Left lung (tissue), 10 donors: ENCODE data around the gene RAMP3. TPM values are rescaled to one million over a fixed set of nuclear protein-coding genes. Genes with fewer than 3 reads are reported as not detected.

ENCODE experiments used
- ATAC-seq: fragments of 200-7000 bp; cut with Tn5 transposase; one replicate; pipeline ENCODE4 v1.9.1; 2020; ENCODE audit warnings: moderate library complexity
- DNase-seq, 4 donors: peaks; one replicate each; pipeline ENCODE4 v3.0.0-alpha.2; 2013 to 2020
- H3K27ac ChIP-seq, 2 donors: fragments of 200-600 bp; sonication (generic) in 1 of 2; one replicate each; pipeline versions ENCODE4 v1.5.0 to v1.8.0; 2020 to 2021
- H3K27me3 ChIP-seq, 2 donors: fragments of 200-600 bp; sonication (generic) in 1 of 2; one replicate each; pipeline versions ENCODE4 v1.5.0 to v1.8.0; 2020 to 2021
- H3K36me3 ChIP-seq, 2 donors: fragments of 200-600 bp; sonication (generic) in 1 of 2; one replicate each; pipeline versions ENCODE4 v1.5.0 to v1.8.0; 2020 to 2021
- H3K4me1 ChIP-seq, 2 donors: fragments of 200-600 bp; one replicate each; pipeline ENCODE4 v1.8.0; 2021
- H3K4me3 ChIP-seq, 2 donors: fragments of 200-600 bp; sonication (generic) in 1 of 2; one replicate each; pipeline versions ENCODE4 v1.5.0 to v1.8.0; 2020 to 2021; ENCODE audit warnings: mild to moderate bottlenecking in 1 of 2
- H3K9me3 ChIP-seq, 2 donors: fragments of 200-600 bp; sonication (generic) in 1 of 2; one replicate each; pipeline versions ENCODE4 v1.5.0 to v1.8.0; 2020 to 2021
- intact Hi-C, 2 donors: fragments of 100-400 bp; cut with DNase I; formaldehyde crosslinking; loops; one replicate each; pipeline versions ENCODE4 v1.11.2 to v1.14.2; 2022
- polyA plus RNA-seq, 6 donors: library from polyadenylated mRNA; unstranded; fragments of 120-200 nt; gene quantifications; one replicate each; pipeline ENCODE4 v1.2.1, GENCODE V29; 2013; ENCODE audit not compliant: insufficient read length in 6 of 6
- total RNA-seq, 2 donors: library from RNA; stranded (reverse); fragmentation: NEBNext Ultra II Directional; extraction: Animal tissue kit (Norgen Biotek cat#: 25700); gene quantifications; one replicate each; pipeline ENCODE4 v1.2.1, GENCODE V29; 2021
- TF ChIP-seq, protein P1 (sequence below), 2 donors: fragments of 200-600 bp; sonication (generic) in 1 of 2; IDR thresholded peaks; one replicate each; pipeline versions ENCODE4 v1.5.0 to v1.8.0; 2021; ENCODE audit warnings: antibody characterized with exemption in 2 of 2
- donor health status: DM: no; HTN: yes; CAD: no.
- donor health status: DM: no; HTN: no; CAD: no.

The RAMP3 gene
- total and polyA plus RNA-seq, 8 donors: 12.5 to 89.9 (median 23.2) TPM

DNA sequence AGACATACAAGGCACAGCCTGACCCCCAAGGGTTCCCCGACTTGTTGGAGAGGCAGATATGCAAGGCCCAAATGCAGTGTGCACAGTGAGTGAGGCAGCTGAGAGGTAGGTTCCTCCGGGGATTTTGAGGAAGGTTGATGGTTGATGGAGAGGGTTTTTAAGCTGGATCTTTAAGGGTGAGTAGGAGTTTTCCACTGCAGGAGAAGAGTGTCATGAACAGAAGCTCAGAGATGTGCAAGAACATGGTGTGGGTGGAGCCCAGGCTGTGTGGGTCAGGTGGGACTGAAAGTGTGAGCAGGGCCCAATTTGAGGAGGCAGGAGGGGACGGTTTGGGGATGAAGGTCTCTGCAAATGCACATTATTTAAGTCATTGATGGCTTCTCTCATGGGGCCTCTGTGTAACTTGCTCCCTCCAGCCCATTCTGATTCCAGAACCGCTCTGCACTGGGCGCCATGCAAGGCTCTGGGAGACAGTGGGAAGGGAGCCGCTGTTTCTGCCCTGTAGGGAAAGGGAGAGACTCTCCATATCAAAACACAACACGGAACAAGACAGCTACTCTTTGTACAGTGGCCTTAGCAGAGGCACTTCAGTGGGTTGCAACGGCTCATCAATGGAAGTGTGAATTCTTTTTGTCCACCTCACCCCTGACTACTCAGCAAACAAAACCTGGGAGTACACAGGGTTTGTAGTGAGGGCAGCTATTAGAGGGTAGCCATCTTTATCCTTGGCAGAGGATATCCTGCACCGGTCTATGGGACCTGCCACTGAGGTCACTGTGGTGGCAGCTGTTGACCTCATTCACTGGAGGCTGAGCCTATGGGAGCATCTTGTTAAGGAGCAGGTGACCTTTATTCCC is 29.7 kb downstream of the RAMP3 start:
- H3K27me3 ChIP-seq: no peaks in the 10 kb centered on the region
- no peaks in the 10 kb centered on the region for H3K9me3 ChIP-seq
- DNase-seq: no peak
- H3K36me3 ChIP-seq: peaks cover 0 to 11% of the 10 kb centered on the region in 2 donors
- peaks cover 0 to 18% of the 10 kb centered on the region in 2 donors for H3K4me1 ChIP-seq
- TF ChIP-seq, protein P1, sequence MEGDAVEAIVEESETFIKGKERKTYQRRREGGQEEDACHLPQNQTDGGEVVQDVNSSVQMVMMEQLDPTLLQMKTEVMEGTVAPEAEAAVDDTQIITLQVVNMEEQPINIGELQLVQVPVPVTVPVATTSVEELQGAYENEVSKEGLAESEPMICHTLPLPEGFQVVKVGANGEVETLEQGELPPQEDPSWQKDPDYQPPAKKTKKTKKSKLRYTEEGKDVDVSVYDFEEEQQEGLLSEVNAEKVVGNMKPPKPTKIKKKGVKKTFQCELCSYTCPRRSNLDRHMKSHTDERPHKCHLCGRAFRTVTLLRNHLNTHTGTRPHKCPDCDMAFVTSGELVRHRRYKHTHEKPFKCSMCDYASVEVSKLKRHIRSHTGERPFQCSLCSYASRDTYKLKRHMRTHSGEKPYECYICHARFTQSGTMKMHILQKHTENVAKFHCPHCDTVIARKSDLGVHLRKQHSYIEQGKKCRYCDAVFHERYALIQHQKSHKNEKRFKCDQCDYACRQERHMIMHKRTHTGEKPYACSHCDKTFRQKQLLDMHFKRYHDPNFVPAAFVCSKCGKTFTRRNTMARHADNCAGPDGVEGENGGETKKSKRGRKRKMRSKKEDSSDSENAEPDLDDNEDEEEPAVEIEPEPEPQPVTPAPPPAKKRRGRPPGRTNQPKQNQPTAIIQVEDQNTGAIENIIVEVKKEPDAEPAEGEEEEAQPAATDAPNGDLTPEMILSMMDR (IDR thresholded peaks at IDR 0.05): no peak
- H3K4me3 ChIP-seq: no peak overlapping the region
- intact Hi-C loops: no loop called here
- ATAC-seq: no peak
- no peak overlapping the region for H3K27ac ChIP-seq

DNA sequence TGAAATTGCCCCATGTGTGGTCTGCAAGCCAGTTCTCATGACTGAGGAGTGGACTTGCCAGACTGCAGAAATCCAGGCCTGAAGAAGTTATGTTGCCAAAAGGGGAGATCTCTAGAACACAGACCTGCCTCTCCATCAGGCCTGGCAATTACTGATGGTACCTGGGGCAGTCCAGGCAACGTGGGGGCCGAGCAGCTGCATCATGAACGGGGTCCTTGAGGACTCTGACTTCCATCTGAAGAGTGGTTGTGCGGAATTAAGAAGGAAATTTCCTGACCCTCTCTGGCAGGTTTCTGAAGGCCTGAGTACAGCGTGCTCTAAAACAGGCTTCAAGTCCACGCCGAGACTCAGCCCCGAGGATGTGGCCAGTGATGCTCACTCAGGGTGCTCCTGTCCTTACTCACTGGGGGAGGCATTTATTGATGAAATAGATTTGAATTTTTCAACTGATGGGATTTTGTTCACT is 30.4 kb downstream of the RAMP3 start:
- Histone ChIP-seq H3K27ac (no peak overlapping the region), H3K4me3 (no peak overlapping the region), H3K36me3 (peaks cover 0 to 10% of the 10 kb centered on the region in 2 donors), H3K4me1 (peaks cover 0 to 23% of the 10 kb centered on the region in 2 donors), H3K27me3 (no peaks in the 10 kb centered on the region), H3K9me3 (no peaks in the 10 kb centered on the region)
- intact Hi-C loops: no loop called here
- DNase-seq (no peak), ATAC-seq (no peak)
- TF ChIP-seq, protein P1 (IDR thresholded peaks at IDR 0.05): no peak

DNA sequence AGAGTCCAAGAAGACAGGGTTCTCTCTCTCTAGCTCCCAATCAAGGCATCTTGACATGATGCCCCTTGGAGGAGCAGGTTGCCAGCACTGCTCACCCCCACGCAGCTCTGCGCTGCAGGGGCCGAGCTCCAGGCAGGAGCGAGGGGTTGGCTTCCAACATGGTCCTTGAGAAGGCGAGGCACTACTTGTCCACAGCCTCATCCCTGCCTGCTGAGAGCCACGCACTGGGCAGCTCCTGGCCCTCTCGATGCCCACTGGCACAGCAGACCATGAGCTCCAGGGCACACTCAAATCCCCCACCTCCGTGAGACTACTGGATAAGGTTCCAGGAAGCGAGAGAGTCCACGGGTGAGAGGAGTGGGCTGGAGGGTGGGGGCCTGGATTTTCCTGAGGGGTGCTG is 31.1 kb downstream of the RAMP3 start:
- Histone ChIP-seq H3K27ac (peak overlapping the region in 1 of 2 donors; percentile 23), H3K4me3 (no peak overlapping the region), H3K36me3 (peaks cover 0 to 3% of the 10 kb centered on the region in 2 donors), H3K27me3 (no peaks in the 10 kb centered on the region), H3K4me1 (peaks cover 0 to 27% of the 10 kb centered on the region in 2 donors), H3K9me3 (no peaks in the 10 kb centered on the region)
- DNase-seq (no peak), ATAC-seq (no peak)
- intact Hi-C loops: no loop called here
- TF ChIP-seq, protein P1 (IDR thresholded peaks at IDR 0.05): no peak

DNA sequence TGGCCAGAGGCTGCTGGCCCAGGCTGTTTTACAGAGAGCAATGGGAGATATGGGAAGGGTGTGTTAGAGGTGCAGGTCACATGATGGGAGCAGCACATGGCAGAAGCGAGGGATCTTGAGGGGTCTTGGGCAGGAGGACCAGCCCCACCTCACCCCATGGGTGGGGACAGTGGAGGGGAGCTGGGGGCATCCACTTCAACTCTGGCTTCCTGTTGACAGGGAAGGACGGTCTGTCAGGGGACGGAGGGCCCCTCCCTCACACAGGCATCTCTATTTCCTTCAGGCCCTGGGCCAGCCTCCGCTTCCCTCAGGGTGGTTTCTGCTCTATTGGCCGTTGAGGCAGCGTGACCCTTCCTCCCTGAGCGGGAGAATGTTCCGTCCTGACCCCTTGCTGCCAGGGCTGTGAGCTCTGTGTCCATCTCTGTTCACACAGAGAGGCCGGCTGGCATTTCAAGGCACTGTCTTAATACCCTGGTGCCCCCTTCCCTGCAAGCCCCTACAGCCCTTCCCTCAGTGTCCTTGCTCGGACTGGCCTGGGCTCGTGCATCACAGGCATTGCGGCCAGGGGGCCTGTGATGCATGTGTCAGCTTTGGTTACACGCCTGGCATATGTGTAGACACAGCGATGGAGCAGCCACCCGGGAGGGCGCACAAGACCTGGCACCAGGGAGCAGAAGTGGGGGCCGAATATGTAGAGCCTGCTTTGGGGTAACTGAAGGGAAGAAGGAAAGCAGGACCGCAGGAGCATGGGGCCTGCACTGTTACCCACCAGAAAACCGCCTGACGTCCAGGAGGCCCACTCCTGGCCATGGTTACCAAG is 31.8 kb downstream of the RAMP3 start:
- H3K27me3 ChIP-seq: no peaks in the 10 kb centered on the region
- H3K9me3 ChIP-seq: no peaks in the 10 kb centered on the region
- intact Hi-C loops: no loop called here
- H3K27ac ChIP-seq: peak overlapping the region in 1 of 2 donors; percentile 23
- DNase-seq (no peak), ATAC-seq (no peak)
- peaks cover 0 to 27% of the 10 kb centered on the region in 2 donors for H3K4me1 ChIP-seq
- TF ChIP-seq, protein P1 (IDR thresholded peaks at IDR 0.05): no peak
- H3K36me3 ChIP-seq: no peaks in the 10 kb centered on the region
- H3K4me3 ChIP-seq: no peak overlapping the region
